ENCODE data around the gene EAF1.
A peak's percentile ranks its signal among the peaks of the same experiment; 100 is the strongest.
"Not testable (repeated sequence)": the region's sequence is repeated elsewhere in the genome, so short reads cannot be mapped to it uniquely, and the experiment has no call there.

Gene EAF1

GRCh38 chr3:15388335-15388734 is 39.1 kb upstream of the EAF1 start:
- not testable (repeated sequence) for H3K9ac ChIP-seq (ENCODE audit: low read length); H3K36me3 ChIP-seq (ENCODE audit: control insufficient read depth, insufficient read depth, low read length, severe bottlenecking)
- peaks cover 36% of the 10 kb centered on the region for H3K4me1 ChIP-seq (ENCODE audit: control insufficient read depth, insufficient read depth, low read length)

GRCh38 chr3:15390460-15390859 is 36.9 kb upstream of the EAF1 start:
- Histone ChIP-seq H3K27me3 (replicated peaks; ENCODE audit: control insufficient read depth, insufficient read depth, low read length) (no peaks in the 10 kb centered on the region), H3K4me1 (ENCODE audit: control insufficient read depth, insufficient read depth, low read length) (peaks cover 26% of the 10 kb centered on the region), H3K36me3 (ENCODE audit: control insufficient read depth, insufficient read depth, low read length, severe bottlenecking) (no peaks in the 10 kb centered on the region), H3K9ac (ENCODE audit: low read length) (peak overlapping the region; percentile 3), H3K4me3 (ENCODE audit: low read length) (no peak overlapping the region), H3K9me3 (ENCODE audit: control insufficient read depth, low read length) (peaks cover 3% of the 10 kb centered on the region)
- DNase-seq (ENCODE audit: low read depth), result no peak

More at GRCh38 chr3:15388335-15388734, 39.1 kb upstream of the EAF1 start:
- not testable (repeated sequence) for DNase-seq (ENCODE audit: low read depth); H3K27me3 ChIP-seq (replicated peaks; ENCODE audit: control insufficient read depth, insufficient read depth, low read length); H3K9me3 ChIP-seq (ENCODE audit: control insufficient read depth, low read length); H3K4me3 ChIP-seq (ENCODE audit: low read length)

GRCh38 chr3:15391007-15391406 is 36.4 kb upstream of the EAF1 start:
- peak overlapping the region; percentile 3 for H3K9ac ChIP-seq (ENCODE audit: low read length)
- DNase-seq (ENCODE audit: low read depth), result no peak
- H3K9me3 ChIP-seq (ENCODE audit: control insufficient read depth, low read length), result peaks cover 3% of the 10 kb centered on the region
- H3K4me1 ChIP-seq (ENCODE audit: control insufficient read depth, insufficient read depth, low read length), result peaks cover 24% of the 10 kb centered on the region
- H3K4me3 ChIP-seq (ENCODE audit: low read length), result no peak overlapping the region
- no peaks in the 10 kb centered on the region for H3K36me3 ChIP-seq (ENCODE audit: control insufficient read depth, insufficient read depth, low read length, severe bottlenecking)
- no peaks in the 10 kb centered on the region for H3K27me3 ChIP-seq (replicated peaks; ENCODE audit: control insufficient read depth, insufficient read depth, low read length)

GRCh38 chr3:15393252-15393651 is 34.1 kb upstream of the EAF1 start:
- not testable (repeated sequence) for H3K9me3 ChIP-seq (ENCODE audit: control insufficient read depth, low read length); DNase-seq (ENCODE audit: low read depth)

GRCh38 chr3:15398731-15399133 is 28.7 kb upstream of the EAF1 start:
- not testable (repeated sequence) for DNase-seq (ENCODE audit: low read depth); H3K27me3 ChIP-seq (replicated peaks; ENCODE audit: control insufficient read depth, insufficient read depth, low read length); H3K36me3 ChIP-seq (ENCODE audit: control insufficient read depth, insufficient read depth, low read length, severe bottlenecking); H3K9ac ChIP-seq (ENCODE audit: low read length); H3K9me3 ChIP-seq (ENCODE audit: control insufficient read depth, low read length); H3K4me3 ChIP-seq (ENCODE audit: low read length); H3K4me1 ChIP-seq (ENCODE audit: control insufficient read depth, insufficient read depth, low read length)

More at GRCh38 chr3:15393252-15393651, 34.1 kb upstream of the EAF1 start:
- not testable (repeated sequence) for H3K36me3 ChIP-seq (ENCODE audit: control insufficient read depth, insufficient read depth, low read length, severe bottlenecking); H3K4me1 ChIP-seq (ENCODE audit: control insufficient read depth, insufficient read depth, low read length); H3K9ac ChIP-seq (ENCODE audit: low read length); H3K4me3 ChIP-seq (ENCODE audit: low read length); H3K27me3 ChIP-seq (replicated peaks; ENCODE audit: control insufficient read depth, insufficient read depth, low read length)

- no peak for DNase-seq (ENCODE audit: low read depth)
- H3K36me3 ChIP-seq (ENCODE audit: control insufficient read depth, insufficient read depth, low read length, severe bottlenecking), result no peaks in the 10 kb centered on the region
- H3K27me3 ChIP-seq (replicated peaks; ENCODE audit: control insufficient read depth, insufficient read depth, low read length), result no peaks in the 10 kb centered on the region
- H3K9me3 ChIP-seq (ENCODE audit: control insufficient read depth, low read length), result no peaks in the 10 kb centered on the region
- H3K4me1 ChIP-seq (ENCODE audit: control insufficient read depth, insufficient read depth, low read length), result peaks cover 3% of the 10 kb centered on the region
- H3K9ac ChIP-seq (ENCODE audit: low read length), result no peak overlapping the region
- no peak overlapping the region for H3K4me3 ChIP-seq (ENCODE audit: low read length)
Measured at GRCh38 chr3:15399970-15400369, 27.4 kb upstream of the EAF1 start.

- Histone ChIP-seq H3K4me3 (ENCODE audit: low read length) (peak overlapping the region; percentile 38), H3K27me3 (replicated peaks; ENCODE audit: control insufficient read depth, insufficient read depth, low read length) (no peaks in the 10 kb centered on the region), H3K9me3 (ENCODE audit: control insufficient read depth, low read length) (no peaks in the 10 kb centered on the region), H3K4me1 (ENCODE audit: control insufficient read depth, insufficient read depth, low read length) (peaks cover 3% of the 10 kb centered on the region), H3K36me3 (ENCODE audit: control insufficient read depth, insufficient read depth, low read length, severe bottlenecking) (no peaks in the 10 kb centered on the region), H3K9ac (ENCODE audit: low read length) (no peak overlapping the region)
- no peak for DNase-seq (ENCODE audit: low read depth)
Measured at GRCh38 chr3:15401936-15402335, 25.5 kb upstream of the EAF1 start.

GRCh38 chr3:15403495-15403894 is 23.9 kb upstream of the EAF1 start:
- no peaks in the 10 kb centered on the region for H3K36me3 ChIP-seq (ENCODE audit: control insufficient read depth, insufficient read depth, low read length, severe bottlenecking)
- H3K9ac ChIP-seq (ENCODE audit: low read length), result no peak overlapping the region
- no peaks in the 10 kb centered on the region for H3K27me3 ChIP-seq (replicated peaks; ENCODE audit: control insufficient read depth, insufficient read depth, low read length)
- no peaks in the 10 kb centered on the region for H3K9me3 ChIP-seq (ENCODE audit: control insufficient read depth, low read length)
- H3K4me1 ChIP-seq (ENCODE audit: control insufficient read depth, insufficient read depth, low read length), result peaks cover 3% of the 10 kb centered on the region
- DNase-seq (ENCODE audit: low read depth), result no peak
- no peak overlapping the region for H3K4me3 ChIP-seq (ENCODE audit: low read length)

GRCh38 chr3:15403965-15404364 is 23.4 kb upstream of the EAF1 start:
- H3K4me1 ChIP-seq (ENCODE audit: control insufficient read depth, insufficient read depth, low read length), result peaks cover 8% of the 10 kb centered on the region
- no peaks in the 10 kb centered on the region for H3K9me3 ChIP-seq (ENCODE audit: control insufficient read depth, low read length)
- H3K27me3 ChIP-seq (replicated peaks; ENCODE audit: control insufficient read depth, insufficient read depth, low read length), result no peaks in the 10 kb centered on the region
- no peaks in the 10 kb centered on the region for H3K36me3 ChIP-seq (ENCODE audit: control insufficient read depth, insufficient read depth, low read length, severe bottlenecking)
- no peak for DNase-seq (ENCODE audit: low read depth)
- H3K4me3 ChIP-seq (ENCODE audit: low read length), result no peak overlapping the region
- no peak overlapping the region for H3K9ac ChIP-seq (ENCODE audit: low read length)

GRCh38 chr3:15404767-15405166 is 22.6 kb upstream of the EAF1 start:
- H3K27me3 ChIP-seq (replicated peaks; ENCODE audit: control insufficient read depth, insufficient read depth, low read length), result no peaks in the 10 kb centered on the region
- H3K9me3 ChIP-seq (ENCODE audit: control insufficient read depth, low read length), result no peaks in the 10 kb centered on the region
- DNase-seq (ENCODE audit: low read depth), result no peak
- H3K4me1 ChIP-seq (ENCODE audit: control insufficient read depth, insufficient read depth, low read length), result peaks cover 16% of the 10 kb centered on the region
- H3K9ac ChIP-seq (ENCODE audit: low read length), result peak overlapping the region; percentile 16
- no peak overlapping the region for H3K4me3 ChIP-seq (ENCODE audit: low read length)
- no peaks in the 10 kb centered on the region for H3K36me3 ChIP-seq (ENCODE audit: control insufficient read depth, insufficient read depth, low read length, severe bottlenecking)

- H3K4me1 ChIP-seq (ENCODE audit: control insufficient read depth, insufficient read depth, low read length), result peaks cover 18% of the 10 kb centered on the region
Measured at GRCh38 chr3:15405448-15406050, 21.8 kb upstream of the EAF1 start.

GRCh38 chr3:15409239-15409638 is 18.2 kb upstream of the EAF1 start:
- no peak for DNase-seq (ENCODE audit: low read depth)
- Histone ChIP-seq H3K36me3 (ENCODE audit: control insufficient read depth, insufficient read depth, low read length, severe bottlenecking) (peaks cover 30% of the 10 kb centered on the region), H3K27me3 (replicated peaks; ENCODE audit: control insufficient read depth, insufficient read depth, low read length) (no peaks in the 10 kb centered on the region)

More at GRCh38 chr3:15405448-15406050, 21.8 kb upstream of the EAF1 start:
- Histone ChIP-seq H3K9me3 (ENCODE audit: control insufficient read depth, low read length) (no peaks in the 10 kb centered on the region), H3K36me3 (ENCODE audit: control insufficient read depth, insufficient read depth, low read length, severe bottlenecking) (peaks cover 6% of the 10 kb centered on the region), H3K27me3 (replicated peaks; ENCODE audit: control insufficient read depth, insufficient read depth, low read length) (no peaks in the 10 kb centered on the region), H3K9ac (ENCODE audit: low read length) (peak overlapping the region; percentile 16), H3K4me3 (ENCODE audit: low read length) (no peak overlapping the region)
- DNase-seq (ENCODE audit: low read depth), result peak; percentile 83

More at GRCh38 chr3:15409239-15409638, 18.2 kb upstream of the EAF1 start:
- H3K4me1 ChIP-seq (ENCODE audit: control insufficient read depth, insufficient read depth, low read length), result peaks cover 14% of the 10 kb centered on the region
- peak overlapping the region; percentile 43 for H3K4me3 ChIP-seq (ENCODE audit: low read length)
- peak overlapping the region; percentile 49 for H3K9ac ChIP-seq (ENCODE audit: low read length)
- H3K9me3 ChIP-seq (ENCODE audit: control insufficient read depth, low read length), result no peaks in the 10 kb centered on the region

Data from adipocyte (in vitro differentiated cells).